SK-N-SH (cell line): ENCODE data around the gene BAAT. TPM values are rescaled to one million over a fixed set of nuclear protein-coding genes. Genes with fewer than 3 reads are reported as not detected.

ENCODE experiments used
- CTCF ChIA-PET: fragments of 300-600, 350-600 bp; formaldehyde crosslinking; extraction: SDS; loops from one replicate; lab custom pipeline; 2021; lab: Yijun Ruan, JAX
- POLR2A ChIA-PET: fragments of 350-600 bp; sonication (Branson Sonifier 250); formaldehyde crosslinking; extraction: SDS; loops from one replicate; lab custom pipeline; 2020; ENCODE audit warnings: antibody characterized with exemption, inconsistent platforms; lab: Yijun Ruan, JAX
- DNase-seq: peaks from one replicate; pipeline ENCODE4 v3.0.0; 2012
- H2AFZ ChIP-seq: fragments of 200-600 bp; sonication (generic); 2 replicates; pipeline ENCODE4 v1.8.1; 2016; ENCODE audit warnings: antibody characterized with exemption, mild to moderate bottlenecking, low read depth
- H3F3A ChIP-seq: fragments of 200-600 bp; sonication (generic); replicated peaks from 2 replicates; pipeline ENCODE3; 2016; ENCODE audit warnings: antibody characterized with exemption, mild to moderate bottlenecking; ENCODE audit not compliant: insufficient read depth
- H3K27ac ChIP-seq, 2 experiments: fragments of 200-500 bp in 1 of 2; fragments of 200-600 bp in 1 of 2; sonication (Bioruptor generic) in 1 of 2; sonication (generic), shearing (Covaris generic) in 1 of 2; 2 replicates each; pipeline versions ENCODE4 v1.5.1 to v1.6.1; 2014 to 2016; ENCODE audit warnings: low read depth in 2 of 2, inconsistent platforms in 1 of 2, low read length in 1 of 2, mild to moderate bottlenecking in 1 of 2, mixed read lengths in 1 of 2
- H3K27me3 ChIP-seq: fragments of 200-600 bp; sonication (generic), shearing (Covaris generic); 2 replicates; pipeline ENCODE4 v1.6.1; 2016; ENCODE audit warnings: mixed run types; ENCODE audit not compliant: insufficient read depth
- H3K36me3 ChIP-seq, 2 experiments: fragments of 200-500 bp in 1 of 2; fragments of 200-600 bp in 1 of 2; sonication (Bioruptor generic) in 1 of 2; sonication (generic) in 1 of 2; replicated peaks in 1 of 2; 2 replicates each; pipeline versions ENCODE3 to v1.5.1; 2014 to 2016; ENCODE audit warnings: low read length in 1 of 2, mild to moderate bottlenecking in 1 of 2; ENCODE audit not compliant: insufficient read depth in 2 of 2, control insufficient read depth in 1 of 2
- H3K4me1 ChIP-seq, 2 experiments: fragments of 200-500 bp in 1 of 2; fragments of 200-600 bp in 1 of 2; sonication (Bioruptor generic) in 1 of 2; sonication (generic), shearing (Covaris generic) in 1 of 2; 2 replicates each; pipeline versions ENCODE4 v1.5.1 to v1.6.1; 2014 to 2016; ENCODE audit warnings: low read depth in 1 of 2, low read length in 1 of 2, mixed run types in 1 of 2; ENCODE audit not compliant: insufficient read depth in 2 of 2, control insufficient read depth in 1 of 2
- H3K4me2 ChIP-seq: fragments of 200-600 bp; sonication (generic), shearing (Covaris generic); 2 replicates; pipeline ENCODE4 v1.6.1; 2017; ENCODE audit warnings: mixed run types
- H3K4me3 ChIP-seq, 2 experiments: fragments of 200-500 bp in 1 of 2; fragments of 200-600 bp in 1 of 2; sonication (Bioruptor generic) in 1 of 2; sonication (generic), shearing (Covaris generic) in 1 of 2; 2 replicates each; pipeline versions ENCODE4 v1.5.1 to v1.8.1; 2014 to 2016; ENCODE audit warnings: low read depth in 2 of 2, inconsistent platforms in 1 of 2, low read length in 1 of 2, mild to moderate bottlenecking in 1 of 2, mixed read lengths in 1 of 2, moderate library complexity in 1 of 2
- H3K79me2 ChIP-seq: fragments of 200-600 bp; sonication (generic); 2 replicates; pipeline ENCODE4 v1.8.1; 2017; ENCODE audit warnings: mild to moderate bottlenecking; ENCODE audit not compliant: insufficient read depth
- H3K9ac ChIP-seq: fragments of 200-600 bp; sonication (generic); 2 replicates; pipeline ENCODE4 v1.6.1; 2017; ENCODE audit warnings: mixed run types
- H3K9me2 ChIP-seq: fragments of 200-600 bp; sonication (generic); 2 replicates; pipeline ENCODE4 v1.6.1; 2017; ENCODE audit warnings: mixed run types
- H3K9me3 ChIP-seq: fragments of 200-600 bp; sonication (generic); 2 replicates; pipeline ENCODE4 v1.6.1; 2017; ENCODE audit warnings: mixed run types, mild to moderate bottlenecking, moderate library complexity
- H4K20me1 ChIP-seq: fragments of 200-600 bp; sonication (generic); 2 replicates; pipeline ENCODE4 v1.6.1; 2017; ENCODE audit warnings: mild to moderate bottlenecking, mixed run types; ENCODE audit not compliant: insufficient read depth
- FOSL2 ChIP-seq: IDR thresholded peaks from 2 replicates; pipeline ENCODE4 v1.4.0; 2012; ENCODE audit warnings: low read depth, mild to moderate bottlenecking, moderate library complexity, borderline replicate concordance
- FOXJ3 ChIP-seq: sonication (generic); formaldehyde crosslinking; IDR thresholded peaks from 2 replicates; pipeline ENCODE4 v1.5.1; 2020; ENCODE audit warnings: mild to moderate bottlenecking, missing genetic modification reagents
- GABPA ChIP-seq: IDR thresholded peaks from 2 replicates; pipeline ENCODE4 v1.4.0; 2012; ENCODE audit warnings: low read depth, mild to moderate bottlenecking
- JUND ChIP-seq: IDR thresholded peaks from 2 replicates; pipeline ENCODE4 v1.4.0; 2012
- NFIC ChIP-seq: IDR thresholded peaks from 2 replicates; pipeline ENCODE4 v1.4.0; 2012; ENCODE audit warnings: borderline replicate concordance
- POLR2AphosphoS5 ChIP-seq: IDR thresholded peaks from 2 replicates; pipeline ENCODE4 v1.6.1; 2012; ENCODE audit warnings: low read depth, low read length
- RXRA ChIP-seq: IDR thresholded peaks from 2 replicates; pipeline ENCODE4 v1.4.0; 2012; ENCODE audit warnings: low read depth, mild to moderate bottlenecking, borderline replicate concordance
- SIN3A ChIP-seq: IDR thresholded peaks from 2 replicates; pipeline ENCODE4 v1.6.1; 2012; ENCODE audit warnings: low read depth, mild to moderate bottlenecking, low read length, moderate library complexity, borderline replicate concordance
- TAF1 ChIP-seq: IDR thresholded peaks from 2 replicates; pipeline ENCODE4 v1.6.1; 2012; ENCODE audit warnings: low read depth, mild to moderate bottlenecking, low read length, moderate library complexity, borderline replicate concordance
- YY1 ChIP-seq: IDR thresholded peaks from 2 replicates; pipeline ENCODE4 v1.4.0; 2012; ENCODE audit warnings: low read depth, mild to moderate bottlenecking
- ZBTB33 ChIP-seq: IDR thresholded peaks from 2 replicates; pipeline ENCODE4 v1.4.0; 2012; ENCODE audit warnings: low read depth, borderline replicate concordance
- WGBS: methylation state at CpG from one replicate; pipeline ENCODE4 v1.1.6; 2017; ENCODE audit warnings: low lambda C conversion rate; 5-methylcytosine and 5-hydroxymethylcytosine counted together
- polyA plus RNA-seq, 3 experiments: library from polyadenylated mRNA; depleted of rRNA; stranded (reverse); fragments of >200 nt; gene quantifications; 2 replicates each; pipeline ENCODE4 v1.2.3, GENCODE V29; 2012
- TF ChIP-seq, protein P1 (sequence below): fragments of 200-600 bp; sonication (generic); IDR thresholded peaks from 2 replicates; pipeline ENCODE4 v1.6.1; 2017; ENCODE audit warnings: antibody characterized with exemption, mild to moderate bottlenecking, moderate library complexity

Gene BAAT
- polyA plus RNA-seq, 1 of the 3 experiments (the other 2 are of a cell fraction), result 0.02 TPM

GRCh38 chr9:101399643-101399970, 14.8 kb upstream of the BAAT start:
- POLR2A ChIA-PET, result no interaction called here
- no peaks in the 10 kb centered on the region for H3K9me2 ChIP-seq
- peaks cover 74% of the 10 kb centered on the region for H3K79me2 ChIP-seq
- TF ChIP-seq NFIC (no peak), SIN3A (no peak), JUND (no peak), POLR2AphosphoS5 (no peak), FOSL2 (no peak)
- CTCF ChIA-PET, result interaction anchor here (1.1 to 2.3 kb wide), 4 partner anchors 11 to 134 kb away, joined by 3 to 15 read pairs (median 8); partner anchors contain the start of gene RNF20
- no peaks in the 10 kb centered on the region for H3F3A ChIP-seq
- peaks cover 7% of the 10 kb centered on the region in 2 experiments; a peak in 2 of 4 replicates for H3K4me1 ChIP-seq
- H3K9me3 ChIP-seq, result peaks cover 6% of the 10 kb centered on the region; the same call in 1 of the 2 replicates
- H3K36me3 ChIP-seq, result peaks cover 51 to 70% of the 10 kb centered on the region in 2 experiments
- H3K27me3 ChIP-seq, result no peaks in the 10 kb centered on the region
- 28% methylated on average over 2 of the region's 2 CpGs for WGBS
- H3K27ac ChIP-seq, result peak overlapping the region in 1 of 2 experiments; percentile 18; a peak in 1 of 4 replicates
- H4K20me1 ChIP-seq, result no peaks in the 10 kb centered on the region
- DNase-seq, result no peak
- no peak overlapping the region for H2AFZ ChIP-seq
- H3K4me2 ChIP-seq, result peak overlapping the region; percentile 94
- H3K4me3 ChIP-seq, result peak overlapping the region; percentile 79 to 88
- H3K9ac ChIP-seq, result peak overlapping the region; percentile 85

- peaks cover 80% of the 10 kb centered on the region for H3K79me2 ChIP-seq
- H3K4me3 ChIP-seq, result peak overlapping the region; percentile 79 to 88
- peak overlapping the region; percentile 48 to 64; a peak in 2 of 4 replicates for H3K27ac ChIP-seq
- peaks cover 45 to 65% of the 10 kb centered on the region in 2 experiments for H3K36me3 ChIP-seq
- POLR2A ChIA-PET, result interaction anchor here (0.7 to 1.0 kb wide), 3 partner anchors 11 to 165 kb away, joined by 3 to 4 read pairs (median 3); no protein-coding TSS in a partner anchor
- H2AFZ ChIP-seq, result no peak overlapping the region
- 4% methylated on average over 21 of the region's 28 CpGs for WGBS
- no peak for DNase-seq
- no peaks in the 10 kb centered on the region for H3K9me2 ChIP-seq
- H3K4me1 ChIP-seq, result peaks cover 7% of the 10 kb centered on the region in 2 experiments; a peak in 2 of 4 replicates
- CTCF ChIA-PET, result interaction anchor here (0.8 to 2.3 kb wide), 8 partner anchors 11 to 135 kb away, joined by 3 to 15 read pairs (median 4); partner anchors contain the start of gene RNF20
- H4K20me1 ChIP-seq, result no peaks in the 10 kb centered on the region
- H3K9ac ChIP-seq, result peak overlapping the region; percentile 85
- peaks cover 1% of the 10 kb centered on the region; the same call in 1 of the 2 replicates for H3K9me3 ChIP-seq
- peak overlapping the region; percentile 94 for H3K4me2 ChIP-seq
- TF ChIP-seq GABPA (no peak), RXRA (no peak), POLR2AphosphoS5 (no peak), YY1 (no peak), TAF1 (no peak), JUND (no peak), ZBTB33 (no peak), FOXJ3 (no peak)
- TF ChIP-seq, protein P1, sequence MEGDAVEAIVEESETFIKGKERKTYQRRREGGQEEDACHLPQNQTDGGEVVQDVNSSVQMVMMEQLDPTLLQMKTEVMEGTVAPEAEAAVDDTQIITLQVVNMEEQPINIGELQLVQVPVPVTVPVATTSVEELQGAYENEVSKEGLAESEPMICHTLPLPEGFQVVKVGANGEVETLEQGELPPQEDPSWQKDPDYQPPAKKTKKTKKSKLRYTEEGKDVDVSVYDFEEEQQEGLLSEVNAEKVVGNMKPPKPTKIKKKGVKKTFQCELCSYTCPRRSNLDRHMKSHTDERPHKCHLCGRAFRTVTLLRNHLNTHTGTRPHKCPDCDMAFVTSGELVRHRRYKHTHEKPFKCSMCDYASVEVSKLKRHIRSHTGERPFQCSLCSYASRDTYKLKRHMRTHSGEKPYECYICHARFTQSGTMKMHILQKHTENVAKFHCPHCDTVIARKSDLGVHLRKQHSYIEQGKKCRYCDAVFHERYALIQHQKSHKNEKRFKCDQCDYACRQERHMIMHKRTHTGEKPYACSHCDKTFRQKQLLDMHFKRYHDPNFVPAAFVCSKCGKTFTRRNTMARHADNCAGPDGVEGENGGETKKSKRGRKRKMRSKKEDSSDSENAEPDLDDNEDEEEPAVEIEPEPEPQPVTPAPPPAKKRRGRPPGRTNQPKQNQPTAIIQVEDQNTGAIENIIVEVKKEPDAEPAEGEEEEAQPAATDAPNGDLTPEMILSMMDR, result no peak
- TF ChIP-seq, all 33 proteins: peak for 0
- Histone ChIP-seq H3K27me3 (no peaks in the 10 kb centered on the region), H3F3A (no peaks in the 10 kb centered on the region)
These were observed 14.3 kb upstream of the BAAT start for GRCh38 chr9:101398930-101399642.
